ENCODE measurements around the gene TOM1L2.

DNA sequence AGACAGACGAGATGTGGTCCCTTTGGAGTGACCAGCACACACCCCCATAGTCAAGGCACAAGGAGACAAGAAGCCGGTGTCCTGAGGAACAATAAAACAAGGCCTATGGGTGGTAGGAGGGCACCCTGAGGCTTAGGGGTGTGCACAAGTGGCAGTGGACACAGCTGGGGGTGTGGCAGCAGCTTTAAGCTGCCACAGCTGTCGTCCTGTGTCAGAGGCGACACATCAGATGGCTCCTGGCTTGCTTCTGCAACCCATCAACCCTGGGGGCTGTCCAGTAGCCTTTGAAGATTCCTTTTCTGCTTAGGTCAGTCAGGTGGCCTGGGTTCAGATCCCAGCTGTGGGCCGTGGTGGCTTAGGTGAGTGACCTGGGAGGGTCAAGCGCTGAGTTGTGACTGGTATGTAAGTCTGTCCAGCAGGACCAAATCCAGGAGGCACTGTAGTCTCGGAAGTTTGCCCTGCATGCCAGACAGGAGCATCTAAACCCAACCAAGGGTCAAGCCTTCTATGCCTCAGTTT, 16.3 kb upstream of the TOM1L2 start:
- no peak for TF ChIP-seq POLR2AphosphoS5 (IDR thresholded peaks at IDR 0.05; ENCODE audit: insufficient read depth in 1 of 2, low read depth in 1 of 2)
- TF ChIP-seq, protein P1, sequence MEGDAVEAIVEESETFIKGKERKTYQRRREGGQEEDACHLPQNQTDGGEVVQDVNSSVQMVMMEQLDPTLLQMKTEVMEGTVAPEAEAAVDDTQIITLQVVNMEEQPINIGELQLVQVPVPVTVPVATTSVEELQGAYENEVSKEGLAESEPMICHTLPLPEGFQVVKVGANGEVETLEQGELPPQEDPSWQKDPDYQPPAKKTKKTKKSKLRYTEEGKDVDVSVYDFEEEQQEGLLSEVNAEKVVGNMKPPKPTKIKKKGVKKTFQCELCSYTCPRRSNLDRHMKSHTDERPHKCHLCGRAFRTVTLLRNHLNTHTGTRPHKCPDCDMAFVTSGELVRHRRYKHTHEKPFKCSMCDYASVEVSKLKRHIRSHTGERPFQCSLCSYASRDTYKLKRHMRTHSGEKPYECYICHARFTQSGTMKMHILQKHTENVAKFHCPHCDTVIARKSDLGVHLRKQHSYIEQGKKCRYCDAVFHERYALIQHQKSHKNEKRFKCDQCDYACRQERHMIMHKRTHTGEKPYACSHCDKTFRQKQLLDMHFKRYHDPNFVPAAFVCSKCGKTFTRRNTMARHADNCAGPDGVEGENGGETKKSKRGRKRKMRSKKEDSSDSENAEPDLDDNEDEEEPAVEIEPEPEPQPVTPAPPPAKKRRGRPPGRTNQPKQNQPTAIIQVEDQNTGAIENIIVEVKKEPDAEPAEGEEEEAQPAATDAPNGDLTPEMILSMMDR (IDR thresholded peaks at IDR 0.05): no peak
